Measurements from ENCODE around the gene CACNA1A.

Gene CACNA1A

GRCh38 chr19:13301627-13302334 lies 204.5 kb downstream of the CACNA1A start:
- Histone ChIP-seq H3K79me2 (ENCODE audit: low read length) (no peaks in the 10 kb centered on the region), H2AFZ (ENCODE audit: low read length) (no peak overlapping the region), H3K4me2 (ENCODE audit: low read depth, low read length) (no peak overlapping the region), H3K27me3 (replicated peaks; ENCODE audit: insufficient read depth, low read length) (peaks cover 82% of the 10 kb centered on the region), H3K36me3 (replicated peaks; ENCODE audit: insufficient read depth, low read length) (no peaks in the 10 kb centered on the region), H3K4me1 (ENCODE audit: low read length) (no peaks in the 10 kb centered on the region), H3F3A (ENCODE audit: insufficient read depth, low read length) (no peaks in the 10 kb centered on the region), H3K27ac (ENCODE audit: low read length) (no peak overlapping the region), H3K4me3 (ENCODE audit: low read length) (no peak overlapping the region), H3K9ac (ENCODE audit: low read length) (no peak overlapping the region), H3K9me3 (replicated peaks; ENCODE audit: insufficient read depth, low read length) (no peaks in the 10 kb centered on the region), H4K20me1 (ENCODE audit: insufficient read depth, low read length) (no peaks in the 10 kb centered on the region), H3K9me2 (replicated peaks; ENCODE audit: insufficient read depth, low read length) (no peaks in the 10 kb centered on the region)
- DNase-seq: no peak
- TF ChIP-seq EZH2 (optimal IDR thresholded peaks at IDR 0.05; ENCODE audit: low read depth, low read length) (no peak), EZH2phosphoT487 (IDR thresholded peaks at IDR 0.05; ENCODE audit: low read length) (no peak), CTCF (IDR thresholded peaks at IDR 0.05; ENCODE audit: low read length) (no peak)

- no peak for TF ChIP-seq CTCF (IDR thresholded peaks at IDR 0.05; ENCODE audit: low read length)
- no peak for TF ChIP-seq EZH2phosphoT487 (IDR thresholded peaks at IDR 0.05; ENCODE audit: low read length)
- no peak for TF ChIP-seq EZH2 (optimal IDR thresholded peaks at IDR 0.05; ENCODE audit: low read depth, low read length)
- no peaks in the 10 kb centered on the region for H3K9me3 ChIP-seq (replicated peaks; ENCODE audit: insufficient read depth, low read length)
Observed at GRCh38 chr19:13300421-13301030, 205.8 kb downstream of the CACNA1A start.

GRCh38 chr19:13299838-13300237 lies 206.4 kb downstream of the CACNA1A start:
- H3K9me2 ChIP-seq (replicated peaks; ENCODE audit: insufficient read depth, low read length): no peaks in the 10 kb centered on the region
- no peaks in the 10 kb centered on the region for H3K4me1 ChIP-seq (ENCODE audit: low read length)
- no peak overlapping the region for H3K4me3 ChIP-seq (ENCODE audit: low read length)
- DNase-seq: no peak
- H3K27me3 ChIP-seq (replicated peaks; ENCODE audit: insufficient read depth, low read length): peaks cover 80% of the 10 kb centered on the region
- no peak overlapping the region for H3K27ac ChIP-seq (ENCODE audit: low read length)
- H3K36me3 ChIP-seq (replicated peaks; ENCODE audit: insufficient read depth, low read length): no peaks in the 10 kb centered on the region
- H3K9me3 ChIP-seq (replicated peaks; ENCODE audit: insufficient read depth, low read length): no peaks in the 10 kb centered on the region
- no peak overlapping the region for H3K9ac ChIP-seq (ENCODE audit: low read length)
- no peak overlapping the region for H2AFZ ChIP-seq (ENCODE audit: low read length)
- no peak for TF ChIP-seq EZH2 (optimal IDR thresholded peaks at IDR 0.05; ENCODE audit: low read depth, low read length)
- H3F3A ChIP-seq (ENCODE audit: insufficient read depth, low read length): no peaks in the 10 kb centered on the region
- H3K79me2 ChIP-seq (ENCODE audit: low read length): no peaks in the 10 kb centered on the region
- H3K4me2 ChIP-seq (ENCODE audit: low read depth, low read length): no peak overlapping the region
- no peaks in the 10 kb centered on the region for H4K20me1 ChIP-seq (ENCODE audit: insufficient read depth, low read length)

More at GRCh38 chr19:13300421-13301030, 205.8 kb downstream of the CACNA1A start:
- Histone ChIP-seq H3K9me2 (replicated peaks; ENCODE audit: insufficient read depth, low read length) (no peaks in the 10 kb centered on the region), H3K36me3 (replicated peaks; ENCODE audit: insufficient read depth, low read length) (no peaks in the 10 kb centered on the region), H3K27ac (ENCODE audit: low read length) (no peak overlapping the region), H3K4me3 (ENCODE audit: low read length) (no peak overlapping the region), H3K79me2 (ENCODE audit: low read length) (no peaks in the 10 kb centered on the region), H4K20me1 (ENCODE audit: insufficient read depth, low read length) (no peaks in the 10 kb centered on the region), H3F3A (ENCODE audit: insufficient read depth, low read length) (no peaks in the 10 kb centered on the region), H3K4me2 (ENCODE audit: low read depth, low read length) (no peak overlapping the region), H2AFZ (ENCODE audit: low read length) (no peak overlapping the region), H3K27me3 (replicated peaks; ENCODE audit: insufficient read depth, low read length) (peaks cover 80% of the 10 kb centered on the region), H3K9ac (ENCODE audit: low read length) (no peak overlapping the region), H3K4me1 (ENCODE audit: low read length) (no peaks in the 10 kb centered on the region)
- no peak for DNase-seq

Data from MM.1S (cell line).